K562 (cell line): ENCODE data around the gene POU4F2. TPM values are rescaled to one million over a fixed set of nuclear protein-coding genes. Genes with fewer than 3 reads are reported as not detected.

Experiments
- ATAC-seq: fragments of 200-7000 bp; cut with Tn5 transposase; 3 replicates; pipeline ENCODE4 v1.9.1; 2020; ENCODE audit warnings: moderate library complexity
- BruUV-seq: library from RNA; stranded (reverse); fragments of 400-500 nt; replicated peaks from 2 replicates; lab custom pipeline; 2021; lab: Mats Ljungman, UMichigan
- CTCF ChIA-PET: fragments of 300-600 bp; formaldehyde crosslinking; extraction: SDS; loops from one replicate; lab custom pipeline; 2021; ENCODE audit warnings: low intra/inter-chr PET ratio; lab: Yijun Ruan, JAX
- POLR2A ChIA-PET: fragments of 300-600, 350-650 bp; sonication (Branson Sonifier 250); formaldehyde crosslinking; extraction: SDS; loops from one replicate; lab custom pipeline; 2021; ENCODE audit warnings: antibody characterized with exemption, inconsistent platforms; lab: Yijun Ruan, JAX
- DNase-seq, 4 experiments: peaks; one replicate each; pipeline versions ENCODE4 v3.0.0 to v3.0.0-alpha.2; 2011 to 2018; ENCODE audit warnings: low spot score in 3 of 4, mixed read lengths in 3 of 4; ENCODE audit errors: extremely low read depth in 1 of 4
- FAIRE-seq: peaks from 2 replicates; lab custom pipeline; 2011; peaks lifted over from hg19 to GRCh38; lab: Jason Lieb, UNC
- H2AFZ ChIP-seq: 2 replicates; pipeline ENCODE4 v1.6.0; 2011; ENCODE audit warnings: low read depth, low read length, control low read depth, inconsistent platforms
- H3K27ac ChIP-seq: fragments of 200-600 bp; 3 replicates; pipeline ENCODE4 v1.8.0; 2011; ENCODE audit warnings: low read depth, mild to moderate bottlenecking, control low read depth, inconsistent platforms, low read length, moderate library complexity, mixed read lengths; ENCODE audit errors: extremely low read depth
- H3K27me3 ChIP-seq, 2 experiments: fragments of 300-600 bp in 1 of 2; 2 replicates in 1 of 2; 3 replicates in 1 of 2; pipeline versions ENCODE4 v1.6.0 to v1.8.0; 2011; ENCODE audit warnings: inconsistent platforms in 2 of 2, low read length in 2 of 2, mild to moderate bottlenecking in 1 of 2, mixed read lengths in 1 of 2, moderate library complexity in 1 of 2; ENCODE audit not compliant: control insufficient read depth in 2 of 2, insufficient read depth in 2 of 2
- H3K36me3 ChIP-seq: fragments of 300-600 bp; 3 replicates; pipeline ENCODE4 v1.8.0; 2011; ENCODE audit warnings: mild to moderate bottlenecking, low read length, inconsistent platforms; ENCODE audit not compliant: control insufficient read depth, insufficient read depth
- H3K4me1 ChIP-seq, 2 experiments: fragments of 200-600 bp in 1 of 2; replicated peaks in 1 of 2; 2 replicates in 1 of 2; 3 replicates in 1 of 2; pipeline versions ENCODE4 v1.5.1 to v1.8.0; 2011; ENCODE audit warnings: inconsistent platforms in 2 of 2, low read length in 2 of 2, mild to moderate bottlenecking in 1 of 2, mixed read lengths in 1 of 2, moderate library complexity in 1 of 2; ENCODE audit not compliant: control insufficient read depth in 2 of 2, insufficient read depth in 2 of 2
- H3K4me2 ChIP-seq: 2 replicates; pipeline ENCODE4 v1.6.1; 2011; ENCODE audit warnings: low read length, control low read depth, inconsistent platforms, mixed read lengths; ENCODE audit not compliant: insufficient read depth
- H3K4me3 ChIP-seq: fragments of 200-600 bp; sonication (generic), shearing (Covaris generic); 2 replicates; pipeline ENCODE4 v1.5.1; 2016; ENCODE audit warnings: control low read depth, inconsistent platforms
- H3K79me2 ChIP-seq: fragments of 200-600 bp; 3 replicates; pipeline ENCODE4 v1.8.0; 2011; ENCODE audit warnings: low read length, inconsistent platforms; ENCODE audit not compliant: control insufficient read depth, insufficient read depth
- H3K9ac ChIP-seq, 2 experiments: 2 replicates each; pipeline versions ENCODE4 v1.6.0 to v1.6.1; 2011; ENCODE audit warnings: low read depth in 2 of 2, low read length in 2 of 2, control low read depth in 1 of 2, inconsistent platforms in 1 of 2, mild to moderate bottlenecking in 1 of 2, mixed read lengths in 1 of 2; ENCODE audit not compliant: insufficient read depth in 1 of 2
- H3K9me1 ChIP-seq: one replicate; pipeline ENCODE4 v1.6.0; 2011; ENCODE audit warnings: inconsistent platforms, mild to moderate bottlenecking, low read length, moderate library complexity; ENCODE audit not compliant: control insufficient read depth, insufficient read depth
- H3K9me3 ChIP-seq: replicated peaks from 2 replicates; pipeline ENCODE4 v1.5.1; 2011; ENCODE audit warnings: low read depth, low read length, inconsistent platforms; ENCODE audit not compliant: control insufficient read depth, insufficient read depth
- H4K20me1 ChIP-seq: replicated peaks from 2 replicates; pipeline ENCODE4 v1.6.1; 2011; ENCODE audit warnings: low read length, inconsistent platforms, mixed read lengths; ENCODE audit not compliant: control insufficient read depth, insufficient read depth
- BACH1 ChIP-seq: fragments of 200-800 bp; sonication (Bioruptor generic); IDR thresholded peaks from 2 replicates; pipeline ENCODE4 v1.6.1; 2016; ENCODE audit warnings: missing genetic modification characterization, missing compliant biosample characterization
- CEBPG ChIP-seq, 3 experiments: fragments of 200-800 bp in 1 of 3; sonication (Bioruptor generic) in 1 of 3; sonication (generic) in 1 of 3; formaldehyde crosslinking in 1 of 3; IDR thresholded peaks in 2 of 3; conservative IDR thresholded peaks in 1 of 3; 2 replicates each; pipeline versions ENCODE4 v1.6.1 to v1.8.0; 2016 to 2022; ENCODE audit warnings: missing compliant biosample characterization in 2 of 3, missing genetic modification characterization in 2 of 3, mild to moderate bottlenecking in 1 of 3, missing genetic modification reagents in 1 of 3
- CSDE1 ChIP-seq, 2 experiments: fragments of 450-650 bp; IDR thresholded peaks; 2 replicates each; pipeline ENCODE4 v1.6.1; 2016; ENCODE audit warnings: mild to moderate bottlenecking in 1 of 2
- FOXJ2 ChIP-seq: fragments of 200-800 bp; sonication (Bioruptor generic); IDR thresholded peaks from 2 replicates; pipeline ENCODE4 v1.6.1; 2016; ENCODE audit warnings: missing genetic modification characterization, missing compliant biosample characterization
- HDGF ChIP-seq: fragments of 450-650 bp; IDR thresholded peaks from 2 replicates; pipeline ENCODE4 v1.6.1; 2016
- MAFG ChIP-seq: fragments of 450-650 bp; conservative IDR thresholded peaks from 2 replicates; pipeline ENCODE4 v1.6.1; 2016; ENCODE audit warnings: missing genetic modification characterization, missing compliant biosample characterization
- PCBP2 ChIP-seq: fragments of 200-400 bp; formaldehyde crosslinking; IDR thresholded peaks from 2 replicates; pipeline ENCODE4 v1.6.1; 2018; ENCODE audit warnings: low read length, low read depth, mild to moderate bottlenecking, moderate library complexity; ENCODE audit not compliant: poor library complexity, severe bottlenecking
- POLR2B ChIP-seq: fragments of 450-650 bp; IDR thresholded peaks from 2 replicates; pipeline ENCODE4 v1.6.1; 2018; ENCODE audit warnings: low read depth; ENCODE audit not compliant: partially characterized antibody
- RBBP5 ChIP-seq: fragments of 200-600 bp; sonication (generic); IDR thresholded peaks from 2 replicates; pipeline ENCODE4 v1.6.1; 2012; ENCODE audit warnings: borderline replicate concordance, mild to moderate bottlenecking, low read length, control low read depth, inconsistent platforms; ENCODE audit not compliant: insufficient read depth, poor library complexity, severe bottlenecking
- WGBS: fragments of 100-300 bp; shearing (Covaris generic); methylation state at CpG from one replicate; pipeline ENCODE4 v1.1.6; 2016; ENCODE audit warnings: low coverage, mixed read lengths; ENCODE audit not compliant: insufficient coverage; ENCODE audit errors: missing lambda C conversion rate; 5-methylcytosine and 5-hydroxymethylcytosine counted together
- in situ Hi-C: fragments of 300-500 bp; cut with MboI; formaldehyde crosslinking; loops from 4 replicates; pipeline ENCODE4 v1.15.0; 2018; ENCODE audit warnings: inconsistent platforms, mixed read lengths
- intact Hi-C: fragments of 100-400 bp; cut with micrococcal nuclease; formaldehyde crosslinking; loops from 2 replicates; pipeline ENCODE4 v1.14.2; 2022
- polyA plus RNA-seq, 8 experiments: library from polyadenylated mRNA; depleted of rRNA in 4 of 8; stranded (reverse) in 5 of 8; unstranded in 3 of 8; fragments of >200 nt; fragmentation: Nextera tagmentation in 2 of 8; fragmentation: Illumina TruSeq in 1 of 8; extraction: Ambion mirVana in 2 of 8; extraction: Trizol in 1 of 8; gene quantifications; 2 replicates each; pipeline versions ENCODE4 v1.2.1 to v1.2.3, GENCODE V29; 2011 to 2014; ENCODE audit warnings: inconsistent platforms in 1 of 8, missing spikeins in 1 of 8
- total RNA-seq, 7 experiments: library from RNA; depleted of rRNA in 6 of 7; stranded (reverse); fragments of >200 nt in 6 of 7; fragmentation: Illumina TruSeq in 2 of 7; extraction: Trizol in 2 of 7; gene quantifications; 2 replicates each; pipeline versions ENCODE4 v1.2.1 to v1.2.3, GENCODE V29; 2011 to 2021; ENCODE audit warnings: low replicate concordance in 1 of 7
- TF ChIP-seq, protein P1 (sequence below): fragments of 250-450 bp; sonication (Bioruptor Pico); IDR thresholded peaks from 2 replicates; pipeline ENCODE4 v1.9.0; 2021; ENCODE audit warnings: mild to moderate bottlenecking
- TF ChIP-seq, protein P2 (sequence below): fragments of 450-650 bp; IDR thresholded peaks from 2 replicates; pipeline ENCODE4 v1.6.1; 2017; ENCODE audit warnings: antibody characterized with exemption, mild to moderate bottlenecking

POU4F2 gene
- total and polyA plus RNA-seq, 9 of the 15 experiments (the other 6 are each of a cell fraction or from before 2014, with no cell fraction given) = not detected

DNA sequence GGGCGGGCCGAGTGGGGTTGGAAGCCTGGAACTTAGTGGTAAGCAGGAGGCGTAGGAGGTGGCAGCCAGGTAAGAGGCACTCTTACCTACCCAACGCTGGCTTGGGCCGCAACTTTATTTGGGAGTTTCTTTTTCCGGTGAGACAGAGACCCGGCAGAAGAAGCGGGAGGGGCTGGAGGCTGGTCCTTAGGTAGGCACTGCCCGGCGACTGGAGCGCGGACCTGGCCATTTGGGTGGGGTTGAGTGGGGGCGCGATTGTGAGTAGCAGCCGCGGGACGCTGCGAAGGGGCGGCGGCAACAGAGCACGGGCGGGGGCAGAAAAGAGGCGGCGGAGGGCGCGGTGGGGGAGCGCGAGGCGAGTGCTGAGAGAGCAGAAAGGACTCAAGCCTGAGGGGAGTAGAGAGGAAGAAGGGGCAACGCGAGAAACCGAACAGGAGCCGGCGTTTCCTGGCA is 334 bp upstream of the POU4F2 start:
- H3K4me3 ChIP-seq = no peak overlapping the region
- in situ Hi-C loops (no loop called here), intact Hi-C loops (no loop called here)
- H3K9me1 ChIP-seq = no peaks in the 10 kb centered on the region
- H3K9me3 ChIP-seq = no peaks in the 10 kb centered on the region
- H3K9ac ChIP-seq = no peak overlapping the region
- TF ChIP-seq BACH1 (tag) = no peak
- TF ChIP-seq, protein P1, sequence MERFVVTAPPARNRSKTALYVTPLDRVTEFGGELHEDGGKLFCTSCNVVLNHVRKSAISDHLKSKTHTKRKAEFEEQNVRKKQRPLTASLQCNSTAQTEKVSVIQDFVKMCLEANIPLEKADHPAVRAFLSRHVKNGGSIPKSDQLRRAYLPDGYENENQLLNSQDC = no peak
- TF ChIP-seq, protein P2, sequence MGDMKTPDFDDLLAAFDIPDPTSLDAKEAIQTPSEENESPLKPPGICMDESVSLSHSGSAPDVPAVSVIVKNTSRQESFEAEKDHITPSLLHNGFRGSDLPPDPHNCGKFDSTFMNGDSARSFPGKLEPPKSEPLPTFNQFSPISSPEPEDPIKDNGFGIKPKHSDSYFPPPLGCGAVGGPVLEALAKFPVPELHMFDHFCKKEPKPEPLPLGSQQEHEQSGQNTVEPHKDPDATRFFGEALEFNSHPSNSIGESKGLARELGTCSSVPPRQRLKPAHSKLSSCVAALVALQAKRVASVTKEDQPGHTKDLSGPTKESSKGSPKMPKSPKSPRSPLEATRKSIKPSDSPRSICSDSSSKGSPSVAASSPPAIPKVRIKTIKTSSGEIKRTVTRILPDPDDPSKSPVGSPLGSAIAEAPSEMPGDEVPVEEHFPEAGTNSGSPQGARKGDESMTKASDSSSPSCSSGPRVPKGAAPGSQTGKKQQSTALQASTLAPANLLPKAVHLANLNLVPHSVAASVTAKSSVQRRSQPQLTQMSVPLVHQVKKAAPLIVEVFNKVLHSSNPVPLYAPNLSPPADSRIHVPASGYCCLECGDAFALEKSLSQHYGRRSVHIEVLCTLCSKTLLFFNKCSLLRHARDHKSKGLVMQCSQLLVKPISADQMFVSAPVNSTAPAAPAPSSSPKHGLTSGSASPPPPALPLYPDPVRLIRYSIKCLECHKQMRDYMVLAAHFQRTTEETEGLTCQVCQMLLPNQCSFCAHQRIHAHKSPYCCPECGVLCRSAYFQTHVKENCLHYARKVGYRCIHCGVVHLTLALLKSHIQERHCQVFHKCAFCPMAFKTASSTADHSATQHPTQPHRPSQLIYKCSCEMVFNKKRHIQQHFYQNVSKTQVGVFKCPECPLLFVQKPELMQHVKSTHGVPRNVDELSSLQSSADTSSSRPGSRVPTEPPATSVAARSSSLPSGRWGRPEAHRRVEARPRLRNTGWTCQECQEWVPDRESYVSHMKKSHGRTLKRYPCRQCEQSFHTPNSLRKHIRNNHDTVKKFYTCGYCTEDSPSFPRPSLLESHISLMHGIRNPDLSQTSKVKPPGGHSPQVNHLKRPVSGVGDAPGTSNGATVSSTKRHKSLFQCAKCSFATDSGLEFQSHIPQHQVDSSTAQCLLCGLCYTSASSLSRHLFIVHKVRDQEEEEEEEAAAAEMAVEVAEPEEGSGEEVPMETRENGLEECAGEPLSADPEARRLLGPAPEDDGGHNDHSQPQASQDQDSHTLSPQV = no peak
- no peak for TF ChIP-seq RBBP5
- TF ChIP-seq CSDE1 (IDR thresholded peaks at IDR 0.05) = no peak
- TF ChIP-seq FOXJ2 (tag) = no peak
- TF ChIP-seq POLR2B = no peak
- TF ChIP-seq MAFG (tag) = no peak
- TF ChIP-seq HDGF = no peak
- TF ChIP-seq CEBPG (CRISPR knock-in tag; IDR thresholded peaks at IDR 0.05) = no peak
- TF ChIP-seq CEBPG (tag; conservative IDR thresholded peaks at IDR 0.05 in 1 of 2, IDR thresholded peaks at IDR 0.05 in 1 of 2) = no peak
- no peak for TF ChIP-seq PCBP2
- POLR2A ChIA-PET = interaction anchor here (0.7 kb wide), 1 partner anchor 116 kb away, joined by 3 read pairs; no protein-coding TSS in a partner anchor
- no peak overlapping the region for H3K27ac ChIP-seq
- peaks cover 2 to 31% of the 10 kb centered on the region in 2 experiments; a peak in 2 of 5 replicates for H3K27me3 ChIP-seq
- H2AFZ ChIP-seq = no peak overlapping the region
- 48% methylated on average over 9 of the region's 34 CpGs for WGBS
- ATAC-seq (no peak), DNase-seq (no peak), FAIRE-seq (no peak)
- 0 out of 2 replicates have a peak, but pooled peaks cover 5% of the 10 kb centered on the region for H4K20me1 ChIP-seq
- no peaks in the 10 kb centered on the region for H3K79me2 ChIP-seq
- no TSS peak for BruUV-seq
- no peak overlapping the region for H3K4me2 ChIP-seq
- H3K36me3 ChIP-seq = no peaks in the 10 kb centered on the region
- H3K4me1 ChIP-seq = peaks cover 0 to 4% of the 10 kb centered on the region in 2 experiments; a peak in 2 of 5 replicates
- CTCF ChIA-PET = no interaction called here
